Ectodermal cell (in vitro differentiated cells): ENCODE results near the gene AK1.
"Not testable (repeated sequence)": the region's sequence is repeated elsewhere in the genome, so short reads cannot be mapped to it uniquely, and the experiment has no call there.

Experiments used
- H3K27ac ChIP-seq: 2 replicates; pipeline ENCODE4 v1.7.0; 2013; ENCODE audit warnings: mild to moderate bottlenecking, low read depth, low read length; ENCODE audit not compliant: insufficient read depth, poor library complexity, severe bottlenecking
- H3K27me3 ChIP-seq: 2 replicates; pipeline ENCODE4 v1.7.0; 2013; ENCODE audit warnings: mild to moderate bottlenecking, low read length; ENCODE audit not compliant: insufficient read depth, control insufficient read depth, poor library complexity, severe bottlenecking
- H3K36me3 ChIP-seq: one replicate; pipeline ENCODE4 v1.7.0; 2013; ENCODE audit warnings: low read length; ENCODE audit not compliant: control insufficient read depth, insufficient read depth
- H3K4me1 ChIP-seq: one replicate; pipeline ENCODE4 v1.7.0; 2013; ENCODE audit warnings: low read length; ENCODE audit not compliant: control insufficient read depth, insufficient read depth
- H3K4me3 ChIP-seq: 2 replicates; pipeline ENCODE4 v1.7.0; 2013; ENCODE audit warnings: low read depth, low read length, control low read depth; ENCODE audit not compliant: insufficient read depth
- H3K9me3 ChIP-seq: 2 replicates; pipeline ENCODE4 v1.7.0; 2013; ENCODE audit warnings: mild to moderate bottlenecking, low read length, moderate library complexity; ENCODE audit not compliant: control insufficient read depth
- WGBS, 2 experiments: methylation state at CpG; one replicate each; pipeline ENCODE4 v1.1.7; 2013; ENCODE audit warnings: missing lambda C conversion rate in 2 of 2; 5-methylcytosine and 5-hydroxymethylcytosine counted together

AK1 gene

DNA sequence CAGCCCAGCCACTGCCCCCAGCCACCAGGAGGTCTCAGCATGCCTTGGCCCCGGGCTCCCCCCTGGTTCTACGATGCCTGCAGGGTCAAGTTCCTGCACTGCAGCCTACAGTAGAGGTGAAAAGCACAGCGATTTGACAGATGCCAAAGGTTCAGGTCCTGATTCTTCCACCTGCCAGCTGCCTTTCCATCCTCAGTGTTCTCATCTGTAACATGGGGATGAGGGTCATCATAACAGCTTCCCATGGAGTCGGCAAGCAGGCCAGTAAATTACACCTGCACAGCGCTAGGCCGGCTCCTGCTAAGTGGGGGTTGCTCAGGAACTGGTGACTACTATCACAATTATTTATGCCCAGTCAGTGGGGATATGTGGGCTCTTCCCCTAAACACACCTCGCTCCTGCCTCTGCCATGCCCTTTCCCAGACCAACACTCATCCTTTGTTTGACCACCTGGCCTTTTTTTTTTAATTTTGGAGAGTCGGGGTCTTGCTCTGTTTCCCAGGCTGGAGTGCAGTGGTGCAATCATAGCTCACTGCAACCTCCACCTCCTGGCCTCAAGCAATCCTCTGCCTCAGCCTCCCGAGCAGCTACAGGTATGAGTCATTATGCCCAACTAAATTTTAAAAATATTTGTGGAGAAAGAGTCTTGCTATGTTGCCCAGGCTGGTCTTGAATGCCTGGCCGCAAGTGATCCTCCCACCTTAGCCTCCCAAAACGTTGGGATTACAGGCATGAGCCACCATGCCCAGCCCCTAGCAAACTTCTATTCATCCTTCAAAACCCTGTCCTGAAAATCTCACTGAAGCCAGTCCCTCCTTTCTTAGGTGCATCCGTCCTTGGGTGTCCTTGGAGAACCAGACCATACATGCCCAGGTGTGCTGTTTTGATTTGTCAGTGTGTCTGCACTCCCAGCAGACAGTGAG lies 29.4 kb downstream of the AK1 start:
- no peaks in the 10 kb centered on the region for H3K36me3 ChIP-seq
- H3K4me3 ChIP-seq: no peak overlapping the region
- peaks cover 5% of the 10 kb centered on the region for H3K4me1 ChIP-seq
- H3K27me3 ChIP-seq: no peaks in the 10 kb centered on the region
- H3K27ac ChIP-seq: no peak overlapping the region
- no peaks in the 10 kb centered on the region for H3K9me3 ChIP-seq
- 83 to 84% methylated on average over 12 of the region's 12 CpGs for WGBS, 2 experiments

DNA sequence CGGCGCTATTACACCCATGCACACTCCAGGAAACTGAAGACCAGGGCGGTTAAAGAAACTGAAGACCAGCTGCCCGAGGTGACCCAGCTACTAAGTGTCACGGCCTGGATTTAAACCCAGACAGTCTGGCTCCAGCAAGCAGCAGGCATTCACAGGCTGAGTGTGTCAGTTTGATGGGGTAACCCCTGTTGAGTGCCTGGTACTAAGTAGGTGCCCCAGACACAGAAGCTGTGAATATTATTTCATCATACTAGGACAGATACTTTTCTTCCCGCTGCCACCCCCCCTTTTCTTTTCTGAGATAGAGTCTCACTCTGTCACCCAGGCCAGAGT lies 30.3 kb downstream of the AK1 start:
- peaks cover 5% of the 10 kb centered on the region for H3K4me1 ChIP-seq

DNA sequence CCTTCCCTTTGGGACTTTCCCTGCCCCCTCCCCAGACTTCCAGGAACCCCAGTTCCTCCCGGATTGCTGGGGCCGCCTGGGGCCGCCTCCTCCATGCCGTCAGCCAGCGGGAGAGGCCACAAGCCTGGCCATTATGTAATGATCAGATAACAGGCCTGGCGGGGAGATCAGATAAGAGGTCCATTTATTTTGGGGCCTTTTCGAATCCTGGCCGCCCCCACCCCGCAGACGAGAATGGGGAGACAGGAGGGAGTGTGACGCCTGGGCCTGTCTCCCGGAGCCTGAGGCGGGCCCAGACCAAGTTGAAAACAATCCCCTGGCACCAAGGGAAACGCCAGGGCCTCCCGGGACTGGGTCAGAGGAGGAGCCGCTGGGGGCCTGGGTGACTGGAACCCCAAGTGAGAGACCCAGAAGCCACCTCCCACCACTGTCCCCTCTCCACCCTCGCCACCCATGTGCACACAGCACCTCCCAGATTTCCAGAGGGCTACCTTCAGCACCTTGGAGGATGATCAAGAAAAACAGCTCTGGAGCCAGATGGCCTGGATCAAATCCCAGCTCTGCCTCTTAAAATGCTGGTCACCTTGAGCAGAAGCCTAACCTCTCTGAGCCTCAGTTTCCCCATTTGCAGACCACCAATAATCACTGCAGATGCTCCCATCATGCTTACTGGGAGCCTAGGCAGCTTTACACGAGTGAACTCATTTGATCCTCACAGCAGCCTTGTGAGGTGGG lies 30.9 kb downstream of the AK1 start:
- Histone ChIP-seq H3K27me3 (no peaks in the 10 kb centered on the region), H3K4me1 (peaks cover 5% of the 10 kb centered on the region), H3K4me3 (no peak overlapping the region), H3K9me3 (no peaks in the 10 kb centered on the region), H3K27ac (no peak overlapping the region), H3K36me3 (no peaks in the 10 kb centered on the region)
- WGBS, 2 experiments: 90 to 92% methylated on average over 18 of the region's 18 CpGs

More for the DNA sequence above, 30.3 kb downstream of the AK1 start:
- H3K9me3 ChIP-seq: no peaks in the 10 kb centered on the region
- H3K27ac ChIP-seq: no peak overlapping the region
- 89 to 93% methylated on average over 6 of the region's 6 CpGs for WGBS, 2 experiments
- H3K27me3 ChIP-seq: no peaks in the 10 kb centered on the region
- no peaks in the 10 kb centered on the region for H3K36me3 ChIP-seq
- no peak overlapping the region for H3K4me3 ChIP-seq

DNA sequence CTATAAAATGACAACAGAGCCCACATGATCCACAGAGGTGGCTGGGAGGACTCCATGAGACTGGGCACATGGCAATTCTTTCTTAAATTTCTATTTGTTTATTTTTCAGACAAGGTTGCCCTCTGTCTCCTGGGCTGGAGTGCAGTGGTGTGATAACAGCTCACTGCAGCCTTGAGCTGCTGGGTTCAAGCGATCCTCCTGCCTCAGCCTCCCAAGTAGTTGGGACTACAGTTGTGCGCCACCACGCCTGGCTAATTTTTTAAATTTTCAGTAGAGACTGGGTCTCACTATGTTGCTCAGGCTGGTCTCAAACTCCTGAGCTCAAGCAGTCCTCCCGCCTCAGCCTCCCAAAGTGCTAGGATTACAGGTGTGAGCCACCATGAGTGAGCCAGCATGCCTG lies 31.9 kb downstream of the AK1 start:
- H3K9me3 ChIP-seq, H3K27me3 ChIP-seq, H3K4me3 ChIP-seq, H3K4me1 ChIP-seq, H3K36me3 ChIP-seq, H3K27ac ChIP-seq: not testable (repeated sequence)
- WGBS, 2 experiments: 92 to 93% methylated on average over 4 of the region's 4 CpGs

DNA sequence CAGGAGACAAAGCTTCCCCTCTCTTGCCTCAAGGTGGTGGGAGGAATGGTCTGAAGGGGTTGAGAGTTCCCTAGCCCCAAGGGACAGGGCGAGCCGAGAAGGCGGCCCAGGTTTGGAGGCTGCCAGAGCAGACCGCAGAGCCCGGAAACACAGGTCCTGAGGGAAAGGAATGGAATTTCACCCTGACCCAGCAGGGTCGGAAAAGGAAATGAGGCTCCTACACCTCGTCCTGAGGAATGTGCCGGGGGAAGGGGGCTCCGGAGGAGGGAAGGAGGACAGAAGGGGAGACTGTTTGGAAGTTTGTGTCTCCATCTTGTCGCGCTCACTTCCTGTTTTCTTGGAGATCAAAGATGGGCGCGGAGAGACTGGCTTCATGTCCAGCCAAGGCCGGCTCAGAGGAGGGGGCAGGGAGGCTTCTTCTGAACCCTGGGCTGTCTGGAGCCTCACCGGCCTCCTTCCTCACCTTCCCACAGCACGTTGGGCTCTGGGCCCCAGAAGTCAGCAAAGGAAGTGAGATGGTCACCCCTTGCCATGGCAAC lies 32.6 kb downstream of the AK1 start:
- Histone ChIP-seq H3K36me3 (no peaks in the 10 kb centered on the region), H3K9me3 (no peaks in the 10 kb centered on the region), H3K4me1 (peaks cover 5% of the 10 kb centered on the region), H3K27ac (no peak overlapping the region), H3K4me3 (no peak overlapping the region), H3K27me3 (no peaks in the 10 kb centered on the region)
- 78 to 81% methylated on average over 16 of the region's 16 CpGs for WGBS, 2 experiments

DNA sequence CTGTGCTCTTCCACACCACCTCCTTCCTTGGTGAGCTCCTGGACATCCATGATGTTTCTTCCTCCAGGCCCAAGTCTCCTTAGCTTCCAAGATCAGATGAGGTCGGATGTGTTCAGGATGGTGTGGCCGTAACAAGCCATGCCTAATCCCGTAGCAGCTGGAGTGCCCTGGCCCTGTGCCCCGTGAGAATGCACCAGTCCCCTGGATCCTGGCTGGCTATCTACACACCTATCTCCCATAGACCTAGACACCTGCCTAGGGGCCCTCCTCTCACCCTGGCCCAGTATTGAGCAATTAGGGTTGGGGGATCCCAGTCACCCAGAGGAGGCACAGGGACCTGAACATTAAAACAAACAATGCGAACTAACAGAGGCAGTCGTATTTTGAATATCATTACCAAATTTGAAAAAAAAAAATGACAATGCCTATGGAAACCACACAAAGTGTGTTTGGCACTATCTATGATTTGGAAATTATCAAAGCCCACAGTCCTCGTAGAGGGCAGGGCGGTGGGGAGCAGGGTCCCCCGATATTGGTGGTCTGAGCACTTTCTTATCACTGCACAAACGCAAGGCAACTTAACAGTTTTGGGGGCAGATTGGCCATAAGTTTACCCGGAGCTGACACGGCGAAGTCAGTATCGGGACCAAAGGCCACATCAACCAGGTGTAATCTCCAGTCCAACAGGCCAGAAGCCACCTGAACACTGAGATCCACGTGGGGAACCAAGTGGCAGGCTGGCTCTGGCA lies 36.2 kb downstream of the AK1 start:
- Histone ChIP-seq H3K27me3 (no peaks in the 10 kb centered on the region), H3K27ac (no peak overlapping the region), H3K4me3 (no peak overlapping the region), H3K9me3 (no peaks in the 10 kb centered on the region), H3K4me1 (peaks cover 15% of the 10 kb centered on the region), H3K36me3 (no peaks in the 10 kb centered on the region)
- 93 to 96% methylated on average over 15 of the region's 15 CpGs for WGBS, 2 experiments

DNA sequence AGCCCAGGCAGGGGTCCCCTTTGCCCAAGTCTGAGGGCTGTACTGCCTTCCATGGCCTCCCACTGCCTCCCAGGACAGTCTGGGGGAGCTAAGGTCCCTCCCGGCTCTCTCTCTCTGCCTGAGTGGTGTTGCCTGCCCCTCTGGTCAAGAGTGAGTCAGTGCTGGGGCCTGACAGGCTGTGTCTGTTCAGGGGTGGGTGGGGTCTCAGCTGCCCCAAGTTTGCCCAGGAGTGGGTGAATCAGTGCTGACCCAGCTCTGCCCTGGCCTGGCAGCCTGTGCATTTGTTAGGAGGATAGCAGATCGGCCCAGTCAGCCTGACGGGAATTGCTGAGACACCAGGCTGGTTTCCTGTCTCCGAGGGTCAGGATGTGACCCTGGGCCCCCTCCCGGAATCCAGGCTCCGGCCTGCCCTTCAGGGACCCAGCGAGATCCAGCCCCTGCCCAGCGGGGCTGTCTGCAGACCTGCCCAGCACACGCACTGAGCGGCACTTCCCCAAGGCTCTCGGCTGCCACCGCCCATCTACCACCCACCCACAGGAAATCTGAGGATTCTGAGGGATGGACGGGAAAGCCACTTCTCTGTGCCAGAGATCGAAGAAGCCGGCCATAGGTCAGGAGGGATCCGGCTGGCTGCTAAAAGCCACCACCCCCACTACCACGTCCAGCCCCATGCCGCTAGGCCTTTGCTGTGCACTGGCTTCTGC lies 38.9 kb downstream of the AK1 start:
- no peaks in the 10 kb centered on the region for H3K27me3 ChIP-seq
- no peaks in the 10 kb centered on the region for H3K9me3 ChIP-seq
- 80 to 82% methylated on average over 18 of the region's 18 CpGs for WGBS, 2 experiments
- H3K4me3 ChIP-seq: no peak overlapping the region
- peaks cover 19% of the 10 kb centered on the region for H3K4me1 ChIP-seq
- H3K36me3 ChIP-seq: no peaks in the 10 kb centered on the region
- H3K27ac ChIP-seq: no peak overlapping the region

DNA sequence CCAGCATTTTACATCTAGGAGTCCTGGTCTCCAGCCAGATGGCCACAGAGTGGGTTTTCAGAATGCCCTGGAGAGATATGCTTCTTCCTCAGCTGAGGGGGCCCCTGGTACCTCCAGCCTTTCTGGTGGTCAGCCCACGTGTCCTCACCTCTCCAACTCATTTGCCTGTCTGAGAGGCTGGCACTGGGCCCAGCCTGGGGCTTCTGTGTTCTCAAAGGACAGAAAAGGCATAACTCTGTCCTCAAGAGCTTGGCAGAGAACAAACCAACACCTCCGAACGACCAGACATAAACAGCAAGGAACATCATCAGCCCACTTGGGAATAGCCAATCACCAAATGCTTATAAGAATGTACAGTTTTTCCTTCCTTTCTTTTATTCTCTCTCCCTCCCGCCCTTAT lies 40.1 kb downstream of the AK1 start:
- Histone ChIP-seq H3K4me1 (peaks cover 19% of the 10 kb centered on the region), H3K4me3 (no peak overlapping the region), H3K27me3 (no peaks in the 10 kb centered on the region), H3K36me3 (no peaks in the 10 kb centered on the region), H3K27ac (no peak overlapping the region), H3K9me3 (no peaks in the 10 kb centered on the region)
- 90 to 91% methylated on average over 4 of the region's 4 CpGs for WGBS, 2 experiments

DNA sequence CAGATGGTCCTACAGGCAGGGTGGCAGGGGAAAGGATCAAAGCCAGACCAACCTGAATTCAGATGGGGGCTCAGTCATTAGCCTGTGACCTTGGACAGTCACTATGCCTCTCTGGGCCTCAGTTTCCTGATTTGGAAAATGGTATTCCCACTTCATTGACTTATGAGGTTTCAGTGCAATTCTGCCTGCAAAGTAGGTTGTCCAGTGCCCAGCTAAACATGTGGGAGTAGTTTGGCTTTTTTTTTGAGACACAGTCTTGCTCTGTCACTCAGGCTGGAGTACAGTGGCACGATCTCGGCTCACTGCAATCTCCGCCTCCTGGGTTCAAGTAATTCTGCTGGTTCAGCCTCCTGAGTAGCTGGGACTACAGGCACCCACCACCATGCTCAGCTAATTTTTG lies 40.9 kb downstream of the AK1 start:
- WGBS, 2 experiments: 90 to 94% methylated on average over 3 of the region's 3 CpGs
- H3K27ac ChIP-seq, H3K4me3 ChIP-seq, H3K27me3 ChIP-seq, H3K9me3 ChIP-seq, H3K36me3 ChIP-seq: not testable (repeated sequence)
- H3K4me1 ChIP-seq: peaks cover 19% of the 10 kb centered on the region
